GM04503 (cell line): ENCODE results near the gene ARPC4.
"Not testable (repeated sequence)": the region's sequence is repeated elsewhere in the genome, so short reads cannot be mapped to it uniquely, and the experiment has no call there.

Source experiments
- DNase-seq: peaks from one replicate; pipeline ENCODE4 v3.0.0-alpha.2; 2012; ENCODE audit warnings: low read depth

The ARPC4 gene

GRCh38 chr3:9770276-9770812, 22.5 kb upstream of the ARPC4 start:
- no peak for DNase-seq

- not testable (repeated sequence) for DNase-seq
Observed at GRCh38 chr3:9771007-9771406, 21.9 kb upstream of the ARPC4 start.

- DNase-seq = no peak
Observed at GRCh38 chr3:9776896-9777693, 15.8 kb upstream of the ARPC4 start.

- DNase-seq = no peak
Observed at GRCh38 chr3:9777694-9778021, 15.2 kb upstream of the ARPC4 start.

- DNase-seq = peak; percentile 35
Observed at GRCh38 chr3:9778143-9779074, 14.5 kb upstream of the ARPC4 start.

- no peak for DNase-seq
Observed at GRCh38 chr3:9779075-9779593, 13.7 kb upstream of the ARPC4 start.

- DNase-seq = no peak
Observed at GRCh38 chr3:9779721-9780457, 13.0 kb upstream of the ARPC4 start.

- no peak for DNase-seq
Observed at GRCh38 chr3:9780458-9780812, 12.4 kb upstream of the ARPC4 start.

GRCh38 chr3:9780910-9781309, 12.0 kb upstream of the ARPC4 start:
- no peak for DNase-seq

- DNase-seq = no peak
Observed at GRCh38 chr3:9781551-9781950, 11.3 kb upstream of the ARPC4 start.

- DNase-seq = no peak
Observed at GRCh38 chr3:9781978-9782603, 10.8 kb upstream of the ARPC4 start.

GRCh38 chr3:9782770-9783169, 10.1 kb upstream of the ARPC4 start:
- DNase-seq = no peak

GRCh38 chr3:9783954-9784353, 8.9 kb upstream of the ARPC4 start:
- no peak for DNase-seq

GRCh38 chr3:9784965-9785364, 7.9 kb upstream of the ARPC4 start:
- no peak for DNase-seq

- no peak for DNase-seq
Observed at GRCh38 chr3:9785602-9786001, 7.3 kb upstream of the ARPC4 start.

- no peak for DNase-seq
Observed at GRCh38 chr3:9786209-9786739, 6.6 kb upstream of the ARPC4 start.

- DNase-seq = no peak
Observed at GRCh38 chr3:9786825-9787669, 5.8 kb upstream of the ARPC4 start.

GRCh38 chr3:9787714-9788113, 5.2 kb upstream of the ARPC4 start:
- no peak for DNase-seq

GRCh38 chr3:9791127-9791526, 1.8 kb upstream of the ARPC4 start:
- no peak for DNase-seq

GRCh38 chr3:9791790-9792404, 985 bp upstream of the ARPC4 start:
- no peak for DNase-seq
